Left lung (tissue), 10 donors: ENCODE results near the gene DTWD1. TPM values are rescaled to one million over a fixed set of nuclear protein-coding genes. Genes with fewer than 3 reads are reported as not detected.

Experiments used
- ATAC-seq: fragments of 200-7000 bp; cut with Tn5 transposase; one replicate; pipeline ENCODE4 v1.9.1; 2020; ENCODE audit warnings: moderate library complexity
- DNase-seq, 4 donors: peaks; one replicate each; pipeline ENCODE4 v3.0.0-alpha.2; 2013 to 2020
- H3K27ac ChIP-seq, 2 donors: fragments of 200-600 bp; sonication (generic) in 1 of 2; one replicate each; pipeline versions ENCODE4 v1.5.0 to v1.8.0; 2020 to 2021
- H3K27me3 ChIP-seq, 2 donors: fragments of 200-600 bp; sonication (generic) in 1 of 2; one replicate each; pipeline versions ENCODE4 v1.5.0 to v1.8.0; 2020 to 2021
- H3K36me3 ChIP-seq, 2 donors: fragments of 200-600 bp; sonication (generic) in 1 of 2; one replicate each; pipeline versions ENCODE4 v1.5.0 to v1.8.0; 2020 to 2021
- H3K4me1 ChIP-seq, 2 donors: fragments of 200-600 bp; one replicate each; pipeline ENCODE4 v1.8.0; 2021
- H3K4me3 ChIP-seq, 2 donors: fragments of 200-600 bp; sonication (generic) in 1 of 2; one replicate each; pipeline versions ENCODE4 v1.5.0 to v1.8.0; 2020 to 2021; ENCODE audit warnings: mild to moderate bottlenecking in 1 of 2
- H3K9me3 ChIP-seq, 2 donors: fragments of 200-600 bp; sonication (generic) in 1 of 2; one replicate each; pipeline versions ENCODE4 v1.5.0 to v1.8.0; 2020 to 2021
- CTCF ChIP-seq, 2 donors: fragments of 200-600 bp; sonication (generic) in 1 of 2; IDR thresholded peaks; one replicate each; pipeline versions ENCODE4 v1.5.0 to v1.8.0; 2021; ENCODE audit warnings: antibody characterized with exemption in 2 of 2
- intact Hi-C, 2 donors: fragments of 100-400 bp; cut with DNase I; formaldehyde crosslinking; loops; one replicate each; pipeline versions ENCODE4 v1.11.2 to v1.14.2; 2022
- polyA plus RNA-seq, 6 donors: library from polyadenylated mRNA; unstranded; fragments of 120-200 nt; gene quantifications; one replicate each; pipeline ENCODE4 v1.2.1, GENCODE V29; 2013; ENCODE audit not compliant: insufficient read length in 6 of 6
- total RNA-seq, 2 donors: library from RNA; stranded (reverse); fragmentation: NEBNext Ultra II Directional; extraction: Animal tissue kit (Norgen Biotek cat#: 25700); gene quantifications; one replicate each; pipeline ENCODE4 v1.2.1, GENCODE V29; 2021
- donor health status: DM: no; HTN: yes; CAD: no.
- donor health status: DM: no; HTN: no; CAD: no.

DTWD1 gene
- total and polyA plus RNA-seq, 8 donors: 21.5 to 53.4 (median 45.8) TPM

- Histone ChIP-seq H3K36me3 (peaks cover 0 to 18% of the 10 kb centered on the region in 2 donors), H3K27ac (no peak overlapping the region), H3K9me3 (peaks cover 0 to 19% of the 10 kb centered on the region in 2 donors), H3K27me3 (no peaks in the 10 kb centered on the region), H3K4me3 (no peak overlapping the region), H3K4me1 (peaks cover 0 to 38% of the 10 kb centered on the region in 2 donors)
- ATAC-seq (no peak), DNase-seq (no peak)
- TF ChIP-seq CTCF (IDR thresholded peaks at IDR 0.05): no peak
- intact Hi-C loops: no loop called here
These were observed 3.2 kb downstream of the DTWD1 start for GRCh38 chr15:49624056-49624455.

GRCh38 chr15:49625460-49626036 lies 4.7 kb downstream of the DTWD1 start:
- intact Hi-C loops: no loop called here
- Histone ChIP-seq H3K9me3 (peaks cover 0 to 19% of the 10 kb centered on the region in 2 donors), H3K4me1 (peaks cover 0 to 26% of the 10 kb centered on the region in 2 donors), H3K36me3 (peaks cover 0 to 19% of the 10 kb centered on the region in 2 donors), H3K4me3 (no peak overlapping the region), H3K27ac (no peak overlapping the region), H3K27me3 (no peaks in the 10 kb centered on the region)
- DNase-seq: no peak
- no peak for TF ChIP-seq CTCF (IDR thresholded peaks at IDR 0.05)
- no peak for ATAC-seq

GRCh38 chr15:49627407-49627877 lies 6.6 kb downstream of the DTWD1 start:
- peaks cover 0 to 19% of the 10 kb centered on the region in 2 donors for H3K9me3 ChIP-seq
- peak; percentile 71 for ATAC-seq
- no peak overlapping the region for H3K27ac ChIP-seq
- peaks cover 0 to 15% of the 10 kb centered on the region in 2 donors for H3K4me1 ChIP-seq
- H3K4me3 ChIP-seq: no peak overlapping the region
- TF ChIP-seq CTCF (IDR thresholded peaks at IDR 0.05): no peak
- peaks cover 0 to 25% of the 10 kb centered on the region in 2 donors for H3K36me3 ChIP-seq
- intact Hi-C loops: no loop called here
- H3K27me3 ChIP-seq: no peaks in the 10 kb centered on the region
- DNase-seq: no peak

- intact Hi-C loops: no loop called here
- no peak overlapping the region for H3K27ac ChIP-seq
These were observed 7.5 kb downstream of the DTWD1 start for GRCh38 chr15:49628379-49628778.

GRCh38 chr15:49637857-49638256 lies 17.0 kb downstream of the DTWD1 start:
- TF ChIP-seq CTCF (IDR thresholded peaks at IDR 0.05): no peak
- Histone ChIP-seq H3K27me3 (no peaks in the 10 kb centered on the region), H3K4me3 (no peak overlapping the region), H3K36me3 (peaks cover 0 to 24% of the 10 kb centered on the region in 2 donors), H3K27ac (no peak overlapping the region), H3K4me1 (no peaks in the 10 kb centered on the region), H3K9me3 (no peaks in the 10 kb centered on the region)
- DNase-seq (no peak), ATAC-seq (no peak)
- intact Hi-C loops: no loop called here

More at GRCh38 chr15:49628379-49628778, 7.5 kb downstream of the DTWD1 start:
- Histone ChIP-seq H3K36me3 (peaks cover 0 to 28% of the 10 kb centered on the region in 2 donors), H3K4me3 (no peak overlapping the region), H3K4me1 (peaks cover 0 to 6% of the 10 kb centered on the region in 2 donors), H3K9me3 (peaks cover 0 to 19% of the 10 kb centered on the region in 2 donors), H3K27me3 (no peaks in the 10 kb centered on the region)
- no peak for TF ChIP-seq CTCF (IDR thresholded peaks at IDR 0.05)
- DNase-seq (no peak), ATAC-seq (no peak)
